NT2/D1 (cell line): ENCODE measurements around the gene SMC3.

Source experiments
- YY1 ChIP-seq: IDR thresholded peaks from 2 replicates; pipeline ENCODE4 v1.6.1; 2011; ENCODE audit not compliant: insufficient read length, insufficient read depth
- ZNF274 ChIP-seq: IDR thresholded peaks from 2 replicates; pipeline ENCODE4 v1.6.1; 2011; ENCODE audit warnings: mild to moderate bottlenecking, low read depth, low read length

DNA sequence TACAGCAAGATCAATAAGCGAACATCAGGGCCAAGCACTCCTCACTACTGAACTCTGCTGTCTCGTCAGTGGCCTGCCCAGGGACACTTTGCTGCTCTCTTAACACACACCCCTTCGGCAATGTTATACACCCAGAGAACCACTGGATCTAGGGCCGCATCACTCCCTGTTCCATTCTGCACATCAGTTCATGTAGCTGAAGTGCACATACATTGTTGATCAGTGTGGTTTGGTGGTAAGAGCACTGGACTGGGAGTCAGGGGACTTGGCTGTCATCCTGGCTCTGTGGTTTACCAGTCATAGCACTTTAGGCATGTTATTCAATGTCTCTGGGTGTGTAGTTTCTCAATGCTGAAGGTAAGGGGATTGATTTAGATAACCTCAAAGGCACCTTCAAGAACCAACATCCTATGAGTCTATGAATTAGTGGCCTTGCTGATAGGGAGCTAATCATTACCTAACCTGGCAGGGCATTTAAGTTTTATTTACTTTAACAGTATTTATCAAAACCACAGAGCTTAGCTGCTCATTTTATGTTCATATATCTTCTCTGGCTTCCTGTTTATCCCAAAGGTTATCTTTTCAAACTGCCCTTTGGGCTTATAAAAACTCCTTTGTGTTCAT is 45.0 kb upstream of the SMC3 start:
- TF ChIP-seq YY1 (no peak), ZNF274 (no peak)
